Hypothalamus (tissue), 51 donors: ENCODE data around the gene PRRT1.
"Not testable (repeated sequence)": the region's sequence is repeated elsewhere in the genome, so short reads cannot be mapped to it uniquely, and the experiment has no call there.

ENCODE experiments used
- DNase-seq, 51 donors: peaks; one replicate each; lab custom pipeline; 2025; lab: John Stamatoyannopoulos, UW

The PRRT1 gene

GRCh38 chr6:32108727-32109113 lies 43.0 kb downstream of the PRRT1 start:
- DNase-seq = no peak

DNA sequence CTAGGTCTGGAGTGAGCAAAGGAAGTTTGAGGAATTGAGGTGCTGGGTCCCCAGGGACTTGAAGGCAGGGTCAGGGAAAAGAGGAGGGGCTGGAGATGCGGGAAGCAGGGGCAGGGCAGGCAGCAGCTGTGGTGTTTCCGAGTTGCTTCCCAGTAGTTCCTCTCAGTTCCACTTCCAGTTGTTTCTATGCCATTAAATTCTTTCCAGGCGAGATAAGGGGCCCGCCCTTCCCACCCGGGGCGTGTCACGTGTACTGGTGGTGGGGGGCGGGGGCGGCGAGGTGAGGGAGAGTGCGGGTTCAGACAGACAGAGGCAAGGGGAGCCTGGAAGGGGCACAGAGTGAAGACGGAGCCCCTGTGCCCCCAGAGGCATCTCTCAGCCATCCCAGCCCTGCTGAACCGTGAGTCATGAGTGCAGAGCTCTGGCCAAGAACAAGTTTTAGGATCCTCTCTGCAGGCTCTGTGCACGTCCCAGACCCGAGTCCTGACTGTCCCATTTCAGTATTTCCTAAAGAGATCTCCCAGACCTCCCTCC lies 43.6 kb downstream of the PRRT1 start:
- DNase-seq = no peak

DNA sequence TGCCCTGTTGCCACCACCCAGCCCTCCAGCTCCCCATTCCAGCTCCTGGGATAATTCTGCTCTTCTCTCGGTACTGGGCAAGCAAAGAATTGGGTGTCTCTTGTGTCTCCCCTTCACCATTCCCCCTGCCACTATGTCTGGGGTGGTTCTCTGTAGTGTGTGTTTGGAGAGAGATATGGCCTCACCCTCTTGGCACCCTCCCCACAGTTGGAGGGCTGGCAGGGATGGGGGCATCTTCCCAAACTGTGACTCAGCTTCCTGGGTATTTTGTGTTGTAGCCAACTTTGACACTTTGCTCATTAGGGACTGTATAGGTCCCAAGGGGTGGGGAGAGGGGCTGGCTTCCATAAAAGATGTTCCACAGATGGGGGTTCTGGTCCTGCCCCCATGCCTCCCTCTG lies 44.3 kb downstream of the PRRT1 start:
- peak in 1 of 51 donors; percentile 16 for DNase-seq

GRCh38 chr6:32105433-32105832 lies 46.3 kb downstream of the PRRT1 start:
- no peak for DNase-seq

GRCh38 chr6:32102255-32102654 lies 49.5 kb downstream of the PRRT1 start:
- DNase-seq = no peak

- DNase-seq = not testable (repeated sequence)
These were observed 51.5 kb downstream of the PRRT1 start for GRCh38 chr6:32100251-32100650.
